Breast epithelium (tissue), 4 donors: Measurements from ENCODE around the gene LAIR2. TPM values are rescaled to one million over a fixed set of nuclear protein-coding genes. Genes with fewer than 3 reads are reported as not detected.
"Not testable (repeated sequence)": the region's sequence is repeated elsewhere in the genome, so short reads cannot be mapped to it uniquely, and the experiment has no call there.

Experiments used
- DNase-seq, 2 donors: peaks; one replicate each; pipeline ENCODE4 v3.0.0-alpha.2; 2019; ENCODE audit warnings: low spot score in 2 of 2
- H3K27ac ChIP-seq, 2 donors: fragments of 200-600 bp; sonication (generic) in 1 of 2; one replicate each; pipeline ENCODE4 v1.5.1; 2016 to 2019; ENCODE audit warnings: mild to moderate bottlenecking in 1 of 2
- H3K27me3 ChIP-seq, 2 donors: fragments of 200-600 bp; sonication (generic) in 1 of 2; one replicate each; pipeline versions ENCODE4 v1.5.1 to v1.6.0; 2017 to 2019; ENCODE audit warnings: control low read depth in 1 of 2, mild to moderate bottlenecking in 1 of 2
- H3K36me3 ChIP-seq: fragments of 200-600 bp; one replicate; pipeline ENCODE4 v1.5.1; 2019
- H3K4me1 ChIP-seq, 2 donors: fragments of 200-600 bp; sonication (generic); one replicate each; pipeline ENCODE4 v1.5.1; 2016 to 2019; ENCODE audit warnings: control low read depth in 1 of 2
- H3K4me3 ChIP-seq, 3 donors: fragments of 200-600 bp; sonication (generic); 1 replicate in 2 of 3; 2 replicates in 1 of 3; pipeline ENCODE4 v1.5.1; 2016 to 2019; ENCODE audit warnings: mild to moderate bottlenecking in 3 of 3, moderate library complexity in 2 of 3
- H3K9me3 ChIP-seq, 2 donors: fragments of 200-600 bp; sonication (generic) in 1 of 2; one replicate each; pipeline ENCODE4 v1.5.1; 2016 to 2019; ENCODE audit warnings: control low read depth in 1 of 2
- POLR2A ChIP-seq: fragments of 450-650 bp; IDR thresholded peaks from one replicate; pipeline ENCODE4 v1.6.1; 2016; ENCODE audit warnings: antibody characterized with exemption, mild to moderate bottlenecking, moderate library complexity
- POLR2AphosphoS5 ChIP-seq, 3 donors: sonication (generic); formaldehyde crosslinking; IDR thresholded peaks; one replicate each; pipeline ENCODE4 v1.6.1; 2017; ENCODE audit warnings: antibody characterized with exemption in 3 of 3
- intact Hi-C: fragments of 100-400 bp; cut with DNase I; formaldehyde crosslinking; loops from one replicate; pipeline ENCODE4 v1.15.1; 2023; ENCODE audit warnings: low total_unique reads
- total RNA-seq, 3 donors: library from RNA; depleted of rRNA; stranded (reverse); fragments of >200 nt; gene quantifications; one replicate each; pipeline ENCODE4 v1.1.0, GENCODE V29; 2016
- TF ChIP-seq, protein P1 (sequence below), 3 donors: fragments of 450-650 bp; IDR thresholded peaks; one replicate each; pipeline ENCODE4 v1.5.1; 2016 to 2017; ENCODE audit warnings: antibody characterized with exemption in 3 of 3, mild to moderate bottlenecking in 3 of 3, moderate library complexity in 3 of 3

The LAIR2 gene
- total RNA-seq, 3 donors from 2014 or later = not detected

DNA sequence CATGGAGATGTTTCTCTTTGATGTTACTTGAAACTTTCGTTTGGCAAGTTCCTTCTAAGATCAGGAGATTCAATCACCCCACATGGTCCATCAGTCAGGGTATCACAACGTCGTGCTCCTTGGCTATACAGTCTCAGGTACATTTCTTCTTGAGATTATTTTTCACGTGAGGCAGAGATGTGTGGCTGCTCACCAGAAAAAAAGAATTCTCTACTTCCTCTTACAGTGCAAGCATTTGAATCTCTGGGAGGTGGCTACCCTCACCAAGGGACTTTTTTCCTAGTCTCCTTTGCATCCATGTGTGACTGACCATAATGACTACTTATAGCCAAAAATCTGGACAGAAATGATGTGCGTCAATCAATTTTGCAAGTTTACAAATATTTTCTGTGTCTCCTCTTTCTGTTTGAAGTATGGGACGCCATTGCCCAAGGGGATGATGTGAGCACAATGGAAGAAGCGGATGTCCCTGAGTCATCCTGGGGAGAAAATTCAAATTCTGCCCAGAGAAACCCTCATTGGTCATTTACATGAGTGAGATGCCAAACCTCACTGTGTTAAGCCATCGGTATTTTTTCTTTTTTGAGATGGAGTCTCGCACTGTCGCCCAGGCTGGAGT is 8.6 kb upstream of the LAIR2 start:
- no peaks in the 10 kb centered on the region for H3K4me1 ChIP-seq
- H3K27me3 ChIP-seq = peaks cover 0 to 15% of the 10 kb centered on the region in 2 donors
- H3K27ac ChIP-seq = no peak overlapping the region
- no peak overlapping the region for H3K4me3 ChIP-seq
- TF ChIP-seq, protein P1, sequence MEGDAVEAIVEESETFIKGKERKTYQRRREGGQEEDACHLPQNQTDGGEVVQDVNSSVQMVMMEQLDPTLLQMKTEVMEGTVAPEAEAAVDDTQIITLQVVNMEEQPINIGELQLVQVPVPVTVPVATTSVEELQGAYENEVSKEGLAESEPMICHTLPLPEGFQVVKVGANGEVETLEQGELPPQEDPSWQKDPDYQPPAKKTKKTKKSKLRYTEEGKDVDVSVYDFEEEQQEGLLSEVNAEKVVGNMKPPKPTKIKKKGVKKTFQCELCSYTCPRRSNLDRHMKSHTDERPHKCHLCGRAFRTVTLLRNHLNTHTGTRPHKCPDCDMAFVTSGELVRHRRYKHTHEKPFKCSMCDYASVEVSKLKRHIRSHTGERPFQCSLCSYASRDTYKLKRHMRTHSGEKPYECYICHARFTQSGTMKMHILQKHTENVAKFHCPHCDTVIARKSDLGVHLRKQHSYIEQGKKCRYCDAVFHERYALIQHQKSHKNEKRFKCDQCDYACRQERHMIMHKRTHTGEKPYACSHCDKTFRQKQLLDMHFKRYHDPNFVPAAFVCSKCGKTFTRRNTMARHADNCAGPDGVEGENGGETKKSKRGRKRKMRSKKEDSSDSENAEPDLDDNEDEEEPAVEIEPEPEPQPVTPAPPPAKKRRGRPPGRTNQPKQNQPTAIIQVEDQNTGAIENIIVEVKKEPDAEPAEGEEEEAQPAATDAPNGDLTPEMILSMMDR (IDR thresholded peaks at IDR 0.05) = no peak
- no peak for TF ChIP-seq POLR2AphosphoS5 (IDR thresholded peaks at IDR 0.05)
- no peak for TF ChIP-seq POLR2A
- H3K9me3 ChIP-seq = no peaks in the 10 kb centered on the region
- no peak for DNase-seq
- H3K36me3 ChIP-seq = no peaks in the 10 kb centered on the region
- intact Hi-C loops = no loop called here

DNA sequence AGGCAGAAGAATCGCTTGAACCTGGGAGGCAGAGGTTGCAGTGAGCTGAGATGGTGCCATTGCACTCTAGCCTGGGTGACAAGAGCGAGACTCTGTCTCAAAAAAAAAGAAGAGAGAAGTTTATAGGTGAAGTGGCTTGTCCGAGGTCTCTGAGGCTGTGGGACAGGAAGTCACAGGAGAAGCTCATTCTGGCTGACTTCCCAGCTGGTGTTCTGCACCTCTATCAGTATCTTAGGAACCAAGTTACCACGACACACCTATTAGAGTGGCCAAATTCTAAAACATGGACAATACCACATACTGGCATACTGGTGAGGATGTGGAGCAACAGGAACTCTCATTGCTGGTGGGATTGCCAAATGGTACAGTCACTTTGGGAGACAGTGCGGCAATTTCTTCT is 7.3 kb upstream of the LAIR2 start:
- H3K36me3 ChIP-seq, intact Hi-C loops, H3K4me1 ChIP-seq, H3K4me3 ChIP-seq, DNase-seq, H3K9me3 ChIP-seq, H3K27ac ChIP-seq: not testable (repeated sequence)
- H3K27me3 ChIP-seq = peaks cover 0 to 15% of the 10 kb centered on the region in 2 donors

DNA sequence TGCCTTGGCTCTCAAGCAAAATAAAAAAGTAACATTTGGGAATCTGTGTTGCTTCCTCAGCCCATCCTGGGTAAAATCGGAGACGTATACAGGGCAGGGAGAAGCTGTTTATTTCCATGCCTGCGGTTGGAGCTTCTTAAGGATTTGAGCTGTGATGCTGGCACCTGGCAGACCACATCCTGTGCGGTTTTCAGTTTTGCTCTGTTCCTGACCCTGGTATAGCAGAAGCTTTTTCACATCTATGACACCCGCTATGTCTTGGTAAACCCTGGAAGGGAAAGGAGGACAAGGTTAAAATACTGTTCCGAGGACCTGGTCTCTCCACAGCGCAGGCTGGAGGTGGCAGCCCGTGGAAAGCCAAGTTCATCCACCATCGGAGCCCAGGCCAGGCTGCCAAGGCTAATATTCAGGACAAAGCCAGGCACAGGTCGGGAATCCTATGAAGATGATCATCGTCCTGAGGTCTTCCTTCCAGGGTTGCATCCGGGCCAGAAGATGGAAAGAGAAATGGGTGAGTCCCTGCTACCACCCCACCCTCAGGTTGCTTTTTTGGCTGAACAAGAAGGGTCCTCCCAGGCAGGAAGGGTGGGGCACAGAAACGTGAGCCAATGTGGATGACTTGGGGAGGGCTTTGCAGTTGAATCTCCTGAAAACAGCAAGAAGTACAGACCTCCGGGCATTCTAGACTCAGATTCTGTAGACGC is 4.7 kb upstream of the LAIR2 start:
- intact Hi-C loops, H3K36me3 ChIP-seq, DNase-seq, H3K4me1 ChIP-seq, H3K4me3 ChIP-seq, H3K27ac ChIP-seq, H3K9me3 ChIP-seq: not testable (repeated sequence)
- H3K27me3 ChIP-seq = peaks cover 0 to 11% of the 10 kb centered on the region in 2 donors

GRCh38 chr19:54498451-54498772 is 4.2 kb upstream of the LAIR2 start:
- H3K4me3 ChIP-seq, intact Hi-C loops, DNase-seq, H3K36me3 ChIP-seq, H3K27me3 ChIP-seq, H3K27ac ChIP-seq, H3K4me1 ChIP-seq, H3K9me3 ChIP-seq: not testable (repeated sequence)

DNA sequence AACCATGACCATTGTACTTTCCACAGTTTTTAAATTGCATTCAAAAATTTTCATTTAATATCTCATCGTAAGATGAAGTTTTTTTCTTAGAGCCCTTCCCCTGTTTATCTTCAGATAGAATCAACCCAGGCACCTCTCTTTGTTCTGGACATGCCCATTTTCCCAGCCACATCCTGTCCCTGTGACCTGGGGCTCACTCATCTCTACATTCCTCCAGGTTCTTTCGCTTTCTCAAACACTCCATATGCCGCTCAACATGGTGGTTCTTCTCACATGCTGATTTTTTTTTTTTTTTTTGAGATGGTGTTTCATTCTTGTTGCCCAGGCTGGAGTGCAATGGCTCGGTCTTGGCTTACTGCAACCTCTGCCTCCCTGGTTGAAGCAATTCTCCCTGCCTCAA is 2.9 kb downstream of the LAIR2 start:
- H3K36me3 ChIP-seq, DNase-seq, H3K4me1 ChIP-seq, intact Hi-C loops, H3K27me3 ChIP-seq, H3K9me3 ChIP-seq, H3K4me3 ChIP-seq, H3K27ac ChIP-seq: not testable (repeated sequence)

DNA sequence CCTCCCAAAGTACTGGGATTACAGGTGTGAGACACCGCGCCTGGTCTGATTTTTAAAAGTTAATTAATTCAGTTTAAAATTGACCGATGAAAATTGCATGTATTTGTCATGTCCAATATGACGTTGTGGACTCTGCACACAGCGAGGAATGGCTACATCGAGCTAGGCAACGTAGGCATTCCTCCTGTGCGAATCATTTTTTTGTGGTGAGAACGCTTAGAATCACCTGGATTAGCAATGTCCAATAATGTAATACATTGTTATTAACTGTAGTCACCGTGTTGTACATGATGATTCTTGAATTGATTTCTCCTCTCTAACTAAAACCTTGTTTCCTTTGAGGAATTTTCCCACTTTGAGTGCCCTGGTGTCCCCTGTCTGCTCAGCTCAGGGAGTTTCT is 3.4 kb downstream of the LAIR2 start:
- no peak for DNase-seq
- H3K4me1 ChIP-seq = no peaks in the 10 kb centered on the region

DNA sequence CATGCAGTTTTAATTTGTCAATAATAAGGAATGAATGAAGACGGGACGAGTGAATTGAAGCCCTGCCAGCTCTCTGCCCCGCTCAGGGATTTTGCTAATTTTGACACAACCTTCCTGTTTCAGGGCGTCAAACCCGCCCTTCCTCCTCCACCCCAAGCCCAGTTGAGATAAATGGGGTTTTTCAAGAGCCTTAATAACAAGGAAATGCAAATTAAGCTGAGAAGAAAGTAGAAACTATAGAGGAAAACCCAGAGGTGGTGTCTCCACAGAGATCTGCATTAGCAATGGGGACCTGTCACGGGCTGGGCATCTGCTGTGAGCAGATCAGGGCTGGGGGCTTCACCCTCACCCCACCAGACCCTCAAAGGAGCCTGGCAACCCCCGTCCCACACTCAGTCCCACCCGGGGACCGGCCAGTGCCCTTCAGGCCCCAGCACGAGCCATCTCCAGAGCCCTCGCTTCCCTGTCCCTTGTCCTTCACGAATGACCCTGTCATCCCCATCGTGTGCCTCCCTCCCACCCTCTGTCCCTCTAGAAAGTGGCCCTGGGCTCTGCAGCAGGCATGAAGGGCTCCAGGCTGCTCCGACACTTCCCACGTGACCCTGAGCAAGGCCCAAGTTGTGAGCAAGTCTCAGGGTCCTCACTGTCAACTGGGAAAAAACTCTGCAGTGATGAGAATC is 4.5 kb downstream of the LAIR2 start:
- H3K36me3 ChIP-seq, intact Hi-C loops, H3K27ac ChIP-seq, H3K4me1 ChIP-seq, H3K9me3 ChIP-seq, H3K27me3 ChIP-seq, DNase-seq, H3K4me3 ChIP-seq: not testable (repeated sequence)

More for the DNA sequence above, 3.4 kb downstream of the LAIR2 start:
- H3K9me3 ChIP-seq = no peaks in the 10 kb centered on the region
- no peaks in the 10 kb centered on the region for H3K36me3 ChIP-seq
- H3K27me3 ChIP-seq = peaks cover 0 to 9% of the 10 kb centered on the region in 2 donors
- TF ChIP-seq POLR2AphosphoS5 (IDR thresholded peaks at IDR 0.05) (no peak), POLR2A (no peak)
- TF ChIP-seq, protein P1 (IDR thresholded peaks at IDR 0.05) = no peak
- H3K4me3 ChIP-seq = no peak overlapping the region
- H3K27ac ChIP-seq = no peak overlapping the region
- intact Hi-C loops = no loop called here
